Activated CD8-positive, alpha-beta T cell treated with anti-CD3 and anti-CD28 coated beads, Interleukin-2, amount 10 ng/mL, durations not matched to agents 7 days and 5 days (primary cell): Measurements from ENCODE around the gene PPEF1. TPM values are rescaled to one million over a fixed set of nuclear protein-coding genes. Genes with fewer than 3 reads are reported as not detected.

Experiments
- ATAC-seq: fragments of 150-1000 bp; cut with Tn5 transposase; one replicate; pipeline ENCODE4 v1.10.0; 2021; ENCODE audit warnings: moderate library complexity
- CTCF ChIA-PET: fragments of 350-600 bp; sonication (Branson Sonifier 250); formaldehyde crosslinking; loops from one replicate; lab custom pipeline; 2021; ENCODE audit warnings: antibody characterized with exemption; lab: Charles Lee
- POLR2A ChIA-PET: fragments of 350-600 bp; sonication (Branson Sonifier 250); formaldehyde crosslinking; loops from one replicate; lab custom pipeline; 2021; ENCODE audit warnings: antibody characterized with exemption; lab: Charles Lee
- DNase-seq: peaks from one replicate; pipeline ENCODE4 v3.0.0-alpha.2; 2020
- H3K27ac Mint-ChIP-seq: one replicate; pipeline ENCODE4 v1.8.0; 2021; ENCODE audit warnings: mild to moderate bottlenecking, mixed read lengths
- H3K27me3 Mint-ChIP-seq: one replicate; pipeline ENCODE4 v1.8.0; 2021; ENCODE audit warnings: low read depth, mixed read lengths
- H3K36me3 Mint-ChIP-seq: one replicate; pipeline ENCODE4 v1.8.0; 2021; ENCODE audit warnings: low read depth, mixed read lengths
- H3K4me1 Mint-ChIP-seq: one replicate; pipeline ENCODE4 v1.8.0; 2021; ENCODE audit warnings: low read depth, mixed read lengths
- H3K4me3 Mint-ChIP-seq: one replicate; pipeline ENCODE4 v1.8.0; 2021; ENCODE audit warnings: mild to moderate bottlenecking, mixed read lengths
- H3K9me3 Mint-ChIP-seq: one replicate; pipeline ENCODE4 v1.8.0; 2022; ENCODE audit warnings: mixed read lengths; ENCODE audit not compliant: insufficient read depth
- total RNA-seq, 2 experiments: library from RNA; stranded (reverse); gene quantifications; one replicate each; pipeline ENCODE4 v1.2.3, GENCODE V29; 2021

Gene PPEF1
- total RNA-seq, 2 experiments from 2014 or later = not detected

- H3K9me3 Mint-ChIP-seq = no peaks in the 10 kb centered on the region
- no peak overlapping the region for H3K27ac Mint-ChIP-seq
- H3K4me3 Mint-ChIP-seq = no peak overlapping the region
- no peaks in the 10 kb centered on the region for H3K36me3 Mint-ChIP-seq
- ChIA-PET CTCF (no interaction called here), POLR2A (no interaction called here)
- DNase-seq (no peak), ATAC-seq (no peak)
- no peaks in the 10 kb centered on the region for H3K27me3 Mint-ChIP-seq
- H3K4me1 Mint-ChIP-seq = peaks cover 5% of the 10 kb centered on the region
Measured at GRCh38 chrX:18681996-18682395, 25.4 kb upstream of the PPEF1 start.

DNA sequence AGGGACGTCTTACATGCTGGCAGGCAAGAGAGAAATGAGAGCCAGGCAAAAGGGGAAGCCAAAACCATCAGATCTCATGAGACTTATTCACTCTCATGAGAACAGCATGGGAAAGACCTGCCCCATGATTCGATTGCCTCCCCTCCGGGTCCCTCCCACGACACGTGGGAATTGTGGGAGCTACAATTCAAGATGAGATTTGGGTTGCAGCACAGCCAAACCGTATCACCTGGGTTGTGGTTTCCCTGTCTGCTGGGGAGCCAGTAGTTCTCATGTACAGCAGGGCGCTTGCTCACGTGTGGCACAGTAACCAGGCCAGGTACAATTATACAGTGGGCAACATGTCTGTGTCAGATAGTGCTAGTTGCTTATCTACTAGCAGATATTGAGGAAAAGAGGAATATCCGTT lies 24.5 kb upstream of the PPEF1 start:
- POLR2A ChIA-PET = no interaction called here
- Mint-ChIP-seq H3K27me3 (no peaks in the 10 kb centered on the region), H3K9me3 (no peaks in the 10 kb centered on the region)

GRCh38 chrX:18687856-18688495 lies 19.5 kb upstream of the PPEF1 start:
- no peaks in the 10 kb centered on the region for H3K4me1 Mint-ChIP-seq
- H3K9me3 Mint-ChIP-seq = no peaks in the 10 kb centered on the region
- H3K27ac Mint-ChIP-seq = no peak overlapping the region
- DNase-seq = no peak
- CTCF ChIA-PET = no interaction called here
- no peak overlapping the region for H3K4me3 Mint-ChIP-seq
- H3K27me3 Mint-ChIP-seq = no peaks in the 10 kb centered on the region
- H3K36me3 Mint-ChIP-seq = no peaks in the 10 kb centered on the region
- POLR2A ChIA-PET = no interaction called here
- ATAC-seq = no peak

More for the DNA sequence above, 24.5 kb upstream of the PPEF1 start:
- H3K4me1 Mint-ChIP-seq = no peaks in the 10 kb centered on the region
- CTCF ChIA-PET = no interaction called here
- H3K36me3 Mint-ChIP-seq = no peaks in the 10 kb centered on the region
- no peak overlapping the region for H3K27ac Mint-ChIP-seq
- no peak overlapping the region for H3K4me3 Mint-ChIP-seq
- DNase-seq (no peak), ATAC-seq (no peak)

GRCh38 chrX:18691431-18691830 lies 16.0 kb upstream of the PPEF1 start:
- Mint-ChIP-seq H3K27ac (no peak overlapping the region), H3K4me1 (no peaks in the 10 kb centered on the region), H3K36me3 (no peaks in the 10 kb centered on the region), H3K4me3 (no peak overlapping the region), H3K27me3 (no peaks in the 10 kb centered on the region), H3K9me3 (no peaks in the 10 kb centered on the region)
- CTCF ChIA-PET = no interaction called here
- no peak for DNase-seq
- POLR2A ChIA-PET = no interaction called here
- no peak for ATAC-seq

DNA sequence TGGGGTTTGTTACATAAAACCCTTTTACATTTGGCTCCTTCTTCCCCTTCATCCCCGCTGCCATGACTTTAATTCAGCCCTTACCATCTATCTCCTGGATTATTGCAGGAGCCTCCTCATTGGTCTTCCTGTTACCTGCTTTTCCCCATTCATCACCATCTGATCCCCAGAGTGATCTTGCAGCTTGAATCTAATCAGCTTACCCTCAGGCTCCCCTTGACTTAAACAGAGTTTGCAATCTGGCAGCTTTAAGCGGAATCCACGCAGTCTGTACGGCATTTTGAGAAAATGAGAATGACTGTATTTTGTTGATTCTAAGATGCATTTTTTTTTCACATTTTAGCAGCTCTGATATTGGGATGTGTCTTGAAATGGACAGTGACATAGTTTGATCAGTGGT lies 14.9 kb upstream of the PPEF1 start:
- no peaks in the 10 kb centered on the region for H3K27me3 Mint-ChIP-seq
- ChIA-PET CTCF (no interaction called here), POLR2A (no interaction called here)
- no peaks in the 10 kb centered on the region for H3K9me3 Mint-ChIP-seq
- DNase-seq = no peak
- no peak overlapping the region for H3K27ac Mint-ChIP-seq
- ATAC-seq = no peak
- no peaks in the 10 kb centered on the region for H3K4me1 Mint-ChIP-seq
- H3K36me3 Mint-ChIP-seq = no peaks in the 10 kb centered on the region
- H3K4me3 Mint-ChIP-seq = no peak overlapping the region

- H3K4me1 Mint-ChIP-seq = no peaks in the 10 kb centered on the region
- DNase-seq (no peak), ATAC-seq (no peak)
- H3K27ac Mint-ChIP-seq = no peak overlapping the region
- no peaks in the 10 kb centered on the region for H3K9me3 Mint-ChIP-seq
- no peaks in the 10 kb centered on the region for H3K36me3 Mint-ChIP-seq
- POLR2A ChIA-PET = no interaction called here
- CTCF ChIA-PET = no interaction called here
- H3K4me3 Mint-ChIP-seq = no peak overlapping the region
- H3K27me3 Mint-ChIP-seq = no peaks in the 10 kb centered on the region
Measured at GRCh38 chrX:18696653-18697052, 10.8 kb upstream of the PPEF1 start.

DNA sequence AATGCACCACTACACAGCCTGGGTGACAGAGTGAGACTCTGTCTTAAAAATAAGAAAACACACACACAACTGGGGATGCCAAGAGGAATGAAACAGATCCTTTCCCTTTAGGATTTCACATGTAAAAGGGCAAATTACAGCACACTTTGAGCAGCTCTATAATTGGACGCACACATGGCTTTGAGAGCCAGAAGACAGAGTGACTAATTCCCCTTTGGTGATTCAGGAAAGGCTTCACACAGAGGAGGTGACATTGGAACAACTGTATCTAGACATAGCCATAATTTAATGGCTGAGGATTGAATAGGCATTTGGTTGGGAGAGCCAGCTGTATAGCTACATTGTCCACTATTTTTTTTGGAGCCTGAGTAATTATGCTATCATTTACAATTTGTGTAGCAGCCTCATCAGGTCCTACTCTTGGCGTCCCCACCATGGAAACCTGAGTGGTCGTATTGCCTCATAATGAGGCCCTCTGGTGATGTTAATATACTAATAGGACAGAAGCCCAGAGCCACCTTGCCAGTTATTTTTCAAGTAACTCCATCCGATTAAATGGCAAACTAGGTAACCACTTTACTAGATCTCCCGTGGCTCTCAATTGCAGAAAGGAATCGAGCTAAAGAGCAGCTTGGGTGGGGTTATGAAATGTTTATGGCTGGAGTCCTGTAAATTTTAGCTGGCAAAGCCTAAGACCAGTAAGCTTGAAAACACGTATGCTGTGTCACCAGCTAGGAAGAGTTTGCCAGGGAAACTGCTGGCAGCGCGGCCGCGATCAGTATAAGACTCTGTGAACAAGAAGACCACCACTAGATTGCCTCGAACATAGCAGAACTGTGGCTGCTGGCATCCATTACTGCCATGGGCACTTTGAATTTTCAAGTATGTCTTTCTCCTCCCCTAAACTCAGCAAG lies 8.5 kb upstream of the PPEF1 start:
- no peaks in the 10 kb centered on the region for H3K27me3 Mint-ChIP-seq
- H3K4me1 Mint-ChIP-seq = no peaks in the 10 kb centered on the region
- H3K4me3 Mint-ChIP-seq = no peak overlapping the region
- ATAC-seq = no peak
- POLR2A ChIA-PET = no interaction called here
- CTCF ChIA-PET = no interaction called here
- no peak for DNase-seq
- H3K9me3 Mint-ChIP-seq = no peaks in the 10 kb centered on the region
- no peaks in the 10 kb centered on the region for H3K36me3 Mint-ChIP-seq
- H3K27ac Mint-ChIP-seq = no peak overlapping the region

DNA sequence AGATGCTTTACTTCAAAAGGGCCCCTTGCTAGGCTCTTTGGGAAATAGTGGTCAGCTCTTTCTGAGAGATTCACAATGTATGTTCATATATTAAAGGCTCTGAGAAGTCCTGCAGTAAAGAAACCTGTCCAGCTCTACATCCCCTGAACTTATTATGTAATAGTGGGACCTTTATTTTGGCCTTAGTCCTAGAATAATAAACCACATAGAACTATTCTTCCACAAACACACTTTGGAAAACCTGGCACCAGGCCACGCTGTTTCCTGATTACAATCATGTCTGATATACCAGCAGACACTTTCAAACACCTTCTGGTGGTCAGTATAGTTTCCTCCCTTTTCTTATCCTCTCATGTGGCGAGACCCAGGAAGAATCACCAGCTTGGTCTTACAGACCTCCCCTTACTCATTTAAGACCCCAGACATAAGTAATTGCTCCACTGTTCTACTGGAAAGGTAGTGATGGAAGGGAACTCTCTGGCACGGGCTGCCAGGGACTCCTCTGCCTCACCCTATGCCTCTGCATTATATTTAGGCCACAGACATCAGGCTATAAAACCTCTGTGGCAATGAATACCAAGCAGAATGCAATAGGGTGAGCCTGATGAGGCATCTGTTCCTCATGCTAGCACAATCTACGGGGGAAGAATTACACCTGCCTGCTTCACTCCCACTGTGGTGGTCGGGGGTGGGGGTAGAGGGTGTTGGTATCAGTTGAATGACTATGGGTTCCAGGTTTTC lies 5.7 kb upstream of the PPEF1 start:
- Mint-ChIP-seq H3K27ac (no peak overlapping the region), H3K36me3 (no peaks in the 10 kb centered on the region), H3K4me3 (no peak overlapping the region), H3K9me3 (no peaks in the 10 kb centered on the region), H3K4me1 (no peaks in the 10 kb centered on the region), H3K27me3 (no peaks in the 10 kb centered on the region)
- DNase-seq (no peak), ATAC-seq (no peak)
- ChIA-PET CTCF (no interaction called here), POLR2A (no interaction called here)

DNA sequence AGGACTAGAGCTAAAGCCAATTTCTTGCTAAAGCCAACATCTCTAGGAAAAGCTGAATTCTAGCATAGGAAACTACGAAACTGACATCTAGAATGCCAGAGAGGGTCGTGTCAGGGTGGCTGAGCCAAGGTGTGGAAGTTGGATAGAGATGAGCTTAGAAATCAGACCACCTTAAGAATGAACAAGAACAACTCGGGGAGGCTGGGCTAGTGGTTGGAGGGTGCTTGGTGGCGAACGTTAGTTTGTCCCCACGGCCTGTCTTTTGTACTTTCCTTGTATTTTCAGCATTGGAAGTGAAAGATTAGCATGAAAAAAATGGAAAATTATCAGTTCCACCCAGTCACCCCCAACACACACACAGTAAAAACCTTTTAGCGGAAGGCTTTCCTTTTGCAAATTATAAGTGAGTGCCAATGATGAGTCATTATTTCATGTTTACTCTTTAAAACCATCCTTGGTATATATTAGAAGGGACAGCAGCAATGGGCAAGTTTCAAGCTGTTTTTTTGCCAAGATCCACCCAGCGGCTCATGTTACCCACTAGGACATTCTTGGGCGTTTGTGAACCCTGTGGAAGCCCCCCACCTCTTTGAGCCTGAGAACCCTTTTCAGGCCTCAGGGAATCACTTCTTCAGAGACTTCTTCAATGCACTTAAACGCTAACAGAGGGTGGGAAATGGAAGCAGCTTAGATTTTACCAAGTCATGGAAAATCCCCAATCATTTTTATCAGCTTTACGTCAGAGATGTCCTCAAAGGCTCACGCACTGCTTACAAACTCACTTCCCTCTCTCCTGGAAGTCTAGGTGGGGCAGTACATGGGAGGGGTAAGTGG lies 4.9 kb upstream of the PPEF1 start:
- DNase-seq (no peak), ATAC-seq (no peak)
- ChIA-PET POLR2A (no interaction called here), CTCF (no interaction called here)
- H3K27me3 Mint-ChIP-seq = no peaks in the 10 kb centered on the region
- no peak overlapping the region for H3K27ac Mint-ChIP-seq
- H3K4me3 Mint-ChIP-seq = no peak overlapping the region
- H3K4me1 Mint-ChIP-seq = no peaks in the 10 kb centered on the region
- no peaks in the 10 kb centered on the region for H3K36me3 Mint-ChIP-seq
- H3K9me3 Mint-ChIP-seq = no peaks in the 10 kb centered on the region

GRCh38 chrX:18709833-18710232 lies 2.4 kb downstream of the PPEF1 start:
- Mint-ChIP-seq H3K36me3 (no peaks in the 10 kb centered on the region), H3K9me3 (no peaks in the 10 kb centered on the region), H3K4me3 (no peak overlapping the region), H3K4me1 (no peaks in the 10 kb centered on the region), H3K27me3 (no peaks in the 10 kb centered on the region), H3K27ac (no peak overlapping the region)
- ChIA-PET CTCF (no interaction called here), POLR2A (no interaction called here)
- ATAC-seq = no peak
- no peak for DNase-seq

DNA sequence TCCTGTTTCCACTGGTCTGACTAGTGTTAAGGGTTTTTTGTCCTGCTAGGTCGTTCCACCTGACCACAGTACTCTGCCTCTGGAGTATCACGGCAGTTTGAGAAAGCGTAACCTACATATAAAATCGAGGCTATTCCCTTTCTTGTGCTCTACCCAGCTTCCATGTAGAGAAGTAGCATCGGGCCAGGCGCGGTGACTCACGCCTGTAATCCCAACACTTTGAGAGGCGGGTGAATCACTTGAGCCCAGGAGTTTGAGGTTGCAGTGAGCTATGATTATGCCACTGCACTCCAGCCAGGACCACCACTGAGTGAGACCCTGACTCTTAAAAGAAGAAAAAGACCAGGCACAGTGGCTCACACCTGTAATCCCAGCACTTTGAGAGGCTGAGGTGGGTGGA lies 7.5 kb downstream of the PPEF1 start:
- DNase-seq (no peak), ATAC-seq (no peak)
- CTCF ChIA-PET = no interaction called here
- no peaks in the 10 kb centered on the region for H3K36me3 Mint-ChIP-seq
- H3K4me1 Mint-ChIP-seq = no peaks in the 10 kb centered on the region
- H3K4me3 Mint-ChIP-seq = no peak overlapping the region
- H3K27ac Mint-ChIP-seq = no peak overlapping the region
- H3K27me3 Mint-ChIP-seq = no peaks in the 10 kb centered on the region
- POLR2A ChIA-PET = no interaction called here
- no peaks in the 10 kb centered on the region for H3K9me3 Mint-ChIP-seq
